SU-DHL-6 (cell line): ENCODE data around the gene ST7L.

Experiments
- CTCF ChIP-seq: fragments of 200-600 bp; sonication (generic); IDR thresholded peaks from one replicate; pipeline ENCODE4 v1.5.1; 2017; ENCODE audit warnings: antibody characterized with exemption, mild to moderate bottlenecking, low read length, moderate library complexity; ENCODE audit not compliant: insufficient read depth, poor library complexity, severe bottlenecking
- EZH2phosphoT487 ChIP-seq: fragments of 200-600 bp; sonication (generic), shearing (Covaris generic); conservative IDR thresholded peaks from 2 replicates; pipeline ENCODE4 v1.6.1; 2018; ENCODE audit warnings: mild to moderate bottlenecking, antibody characterized with exemption, low read length, moderate library complexity, mixed read lengths

- no peak for TF ChIP-seq CTCF
- no peak for TF ChIP-seq EZH2phosphoT487
Measured at GRCh38 chr1:112549590-112549989, 69.4 kb downstream of the ST7L start.
